HL-60 (cell line): Measurements from ENCODE around the gene VPS35L.

ENCODE experiments used
- DNase-seq, 2 experiments: peaks; one replicate each; pipeline ENCODE4 v3.0.0-alpha.2; 2010 to 2020; ENCODE audit warnings: low read depth in 1 of 2, low spot score in 1 of 2
- H3K27ac ChIP-seq: fragments of 250-450 bp; sonication (Bioruptor Pico); replicated peaks from 2 replicates; pipeline ENCODE4 v1.5.1; 2020; ENCODE audit warnings: mild to moderate bottlenecking, moderate library complexity
- H3K27me3 ChIP-seq: fragments of 250-450 bp; sonication (Bioruptor Pico); 2 replicates; pipeline ENCODE4 v1.5.1; 2021; ENCODE audit warnings: mild to moderate bottlenecking, moderate library complexity; ENCODE audit not compliant: insufficient read depth, poor library complexity, severe bottlenecking
- H3K4me3 ChIP-seq: replicated peaks from 2 replicates; pipeline ENCODE4 v1.5.1; 2011; ENCODE audit warnings: mild to moderate bottlenecking, control low read depth, low read length; ENCODE audit not compliant: insufficient read depth
- CTCF ChIP-seq: IDR thresholded peaks from one replicate; pipeline ENCODE4 v1.5.1; 2011; ENCODE audit warnings: low read length, control low read depth, inconsistent platforms; ENCODE audit not compliant: insufficient read depth
- GABPA ChIP-seq: IDR thresholded peaks from 2 replicates; pipeline ENCODE4 v1.6.1; 2012; ENCODE audit warnings: low read depth
- POLR2AphosphoS5 ChIP-seq: IDR thresholded peaks from 2 replicates; pipeline ENCODE4 v1.6.1; 2012; ENCODE audit warnings: low read depth
- REST ChIP-seq: IDR thresholded peaks from 2 replicates; pipeline ENCODE4 v1.6.1; 2012; ENCODE audit warnings: low read depth; ENCODE audit not compliant: insufficient replicate concordance
- SPI1 ChIP-seq: IDR thresholded peaks from 2 replicates; pipeline ENCODE4 v1.6.1; 2012; ENCODE audit warnings: low read depth, mild to moderate bottlenecking, borderline replicate concordance

Gene VPS35L

GRCh38 chr16:19609359-19609758, 53.9 kb downstream of the VPS35L start:
- TF ChIP-seq POLR2AphosphoS5: no peak
- TF ChIP-seq SPI1: no peak
- TF ChIP-seq REST: no peak
- no peak for TF ChIP-seq GABPA
- Histone ChIP-seq H3K27ac (no peak overlapping the region), H3K27me3 (no peaks in the 10 kb centered on the region), H3K4me3 (no peak overlapping the region)
- DNase-seq: no peak

GRCh38 chr16:19610200-19610599, 54.7 kb downstream of the VPS35L start:
- no peak for TF ChIP-seq GABPA
- TF ChIP-seq POLR2AphosphoS5: no peak
- TF ChIP-seq REST: no peak
- no peak for TF ChIP-seq CTCF
- TF ChIP-seq SPI1: no peak
- Histone ChIP-seq H3K27me3 (no peaks in the 10 kb centered on the region), H3K4me3 (no peak overlapping the region), H3K27ac (no peak overlapping the region)
- DNase-seq: no peak

GRCh38 chr16:19613834-19614233, 58.3 kb downstream of the VPS35L start:
- DNase-seq: no peak

GRCh38 chr16:19616241-19616640, 60.7 kb downstream of the VPS35L start:
- no peak for TF ChIP-seq CTCF
- TF ChIP-seq POLR2AphosphoS5: no peak
- TF ChIP-seq SPI1: no peak
- no peak for TF ChIP-seq REST
- no peak for TF ChIP-seq GABPA
- Histone ChIP-seq H3K27ac (no peak overlapping the region), H3K27me3 (no peaks in the 10 kb centered on the region), H3K4me3 (no peak overlapping the region)
- DNase-seq: no peak

More at GRCh38 chr16:19613834-19614233, 58.3 kb downstream of the VPS35L start:
- no peaks in the 10 kb centered on the region for H3K27me3 ChIP-seq
- no peak overlapping the region for H3K4me3 ChIP-seq
- TF ChIP-seq SPI1 (no peak), POLR2AphosphoS5 (no peak), CTCF (no peak)
- H3K27ac ChIP-seq: no peak overlapping the region
